IPS-18a (cell line): ENCODE results near the gene CCNE1.

ENCODE experiments used
- H3K27ac ChIP-seq: one replicate; pipeline ENCODE4 v1.5.1; 2013; ENCODE audit warnings: low read length
- H3K27me3 ChIP-seq: one replicate; pipeline ENCODE4 v1.6.1; 2013; ENCODE audit warnings: mild to moderate bottlenecking, low read length; ENCODE audit not compliant: control insufficient read depth, insufficient read depth
- H3K36me3 ChIP-seq: one replicate; pipeline ENCODE4 v1.6.1; 2013; ENCODE audit warnings: low read depth, low read length; ENCODE audit not compliant: control insufficient read depth
- H3K4me1 ChIP-seq: one replicate; pipeline ENCODE4 v1.6.1; 2013; ENCODE audit warnings: low read depth, low read length; ENCODE audit not compliant: control insufficient read depth
- H3K4me3 ChIP-seq: one replicate; pipeline ENCODE4 v1.5.1; 2013; ENCODE audit warnings: low read length
- H3K9ac ChIP-seq: one replicate; pipeline ENCODE4 v1.6.1; 2013; ENCODE audit warnings: mild to moderate bottlenecking, low read length, moderate library complexity
- H3K9me3 ChIP-seq: one replicate; pipeline ENCODE4 v1.6.1; 2013; ENCODE audit warnings: low read depth, low read length; ENCODE audit not compliant: control insufficient read depth

CCNE1 gene

DNA sequence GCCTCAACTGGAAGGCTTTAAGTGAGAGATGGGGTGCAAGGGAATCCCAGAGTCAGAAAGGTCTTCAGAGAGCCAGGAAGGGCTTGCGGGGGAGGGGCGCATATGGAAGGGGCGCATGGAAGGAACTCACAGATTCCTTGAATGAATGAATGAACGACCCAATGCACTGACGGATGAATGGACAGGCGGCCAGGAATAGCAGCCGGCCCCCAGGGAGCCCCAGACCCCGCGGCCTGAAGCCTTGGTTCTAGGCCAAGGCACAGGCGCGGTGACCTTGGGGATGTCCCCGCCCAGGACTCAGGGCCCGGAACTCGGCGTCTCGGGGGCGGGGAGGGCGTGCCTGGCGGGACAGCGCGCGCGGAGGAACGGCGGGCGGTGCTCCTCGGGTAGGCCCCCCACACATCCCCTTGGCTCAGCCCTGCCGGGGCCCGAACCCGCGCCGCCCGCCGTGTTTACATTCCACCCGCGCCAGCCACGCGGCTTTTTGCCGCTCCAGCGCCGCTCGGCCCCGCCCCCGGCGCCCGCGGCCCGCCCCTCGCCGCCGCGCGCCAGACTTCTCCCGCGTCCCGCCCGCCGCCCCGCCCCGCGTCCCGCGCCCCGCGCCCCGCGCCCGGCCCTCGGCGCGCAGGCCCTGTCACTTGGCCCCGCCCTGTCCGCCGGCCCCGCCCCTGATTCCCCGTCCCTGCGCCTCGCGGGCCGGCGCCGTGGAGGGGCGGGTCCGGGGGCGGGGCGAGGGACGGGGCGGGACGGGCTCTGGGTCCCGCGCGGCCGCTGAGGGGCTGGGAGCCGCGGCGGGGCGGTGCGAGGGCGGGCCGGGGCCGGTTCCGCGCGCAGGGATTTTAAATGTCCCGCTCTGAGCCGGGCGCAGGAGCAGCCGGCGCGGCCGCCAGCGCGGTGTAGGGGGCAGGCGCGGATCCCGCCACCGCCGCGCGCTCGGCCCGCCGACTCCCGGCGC, at the start of gene CCNE1:
Gene CCNE1, plus strand, starts transcription at position 867 of the 955 bp plus-strand sequence. CDS start 565 bp downstream, outside the sequence.
- no peaks in the 10 kb centered on the region for H3K9me3 ChIP-seq
- no peak within 1 kb of the TSS for H3K27ac ChIP-seq
- peaks cover 3% of the 10 kb centered on the region for H3K4me1 ChIP-seq
- peak within 1 kb of the TSS; percentile 65 for H3K4me3 ChIP-seq
- H3K36me3 ChIP-seq: peaks cover 10% of the 10 kb centered on the region
- H3K27me3 ChIP-seq: peaks cover 8% of the 10 kb centered on the region
- H3K9ac ChIP-seq: peak within 1 kb of the TSS; percentile 58

DNA sequence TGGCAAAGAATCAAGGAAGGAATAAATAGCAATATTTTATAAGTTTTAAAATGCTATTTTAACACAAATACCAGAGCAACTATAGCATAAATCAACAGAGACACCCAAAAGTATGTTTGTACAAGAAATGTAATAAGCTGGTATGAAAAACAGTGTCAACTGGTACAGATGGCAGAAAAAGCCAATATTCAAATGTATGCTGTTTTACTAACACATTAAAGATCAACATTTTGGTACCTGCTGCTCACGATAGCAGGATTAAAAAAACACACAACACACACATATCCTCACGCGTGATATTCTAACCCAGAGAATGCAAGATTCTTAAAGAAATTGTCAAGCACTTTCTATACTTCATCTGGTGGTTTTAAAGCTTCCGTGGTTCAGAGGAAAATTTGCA, 48.6 kb upstream of the CCNE1 start:
- H3K4me3 ChIP-seq: no peak overlapping the region
- H3K36me3 ChIP-seq: no peaks in the 10 kb centered on the region
- H3K9me3 ChIP-seq: no peaks in the 10 kb centered on the region
- no peaks in the 10 kb centered on the region for H3K4me1 ChIP-seq
- no peaks in the 10 kb centered on the region for H3K27me3 ChIP-seq
- no peak overlapping the region for H3K9ac ChIP-seq
- H3K27ac ChIP-seq: no peak overlapping the region

GRCh38 chr19:29764361-29764760, 47.4 kb upstream of the CCNE1 start:
- no peak overlapping the region for H3K9ac ChIP-seq
- no peaks in the 10 kb centered on the region for H3K4me1 ChIP-seq
- no peaks in the 10 kb centered on the region for H3K36me3 ChIP-seq
- no peak overlapping the region for H3K27ac ChIP-seq
- no peaks in the 10 kb centered on the region for H3K9me3 ChIP-seq
- H3K4me3 ChIP-seq: no peak overlapping the region
- no peaks in the 10 kb centered on the region for H3K27me3 ChIP-seq

DNA sequence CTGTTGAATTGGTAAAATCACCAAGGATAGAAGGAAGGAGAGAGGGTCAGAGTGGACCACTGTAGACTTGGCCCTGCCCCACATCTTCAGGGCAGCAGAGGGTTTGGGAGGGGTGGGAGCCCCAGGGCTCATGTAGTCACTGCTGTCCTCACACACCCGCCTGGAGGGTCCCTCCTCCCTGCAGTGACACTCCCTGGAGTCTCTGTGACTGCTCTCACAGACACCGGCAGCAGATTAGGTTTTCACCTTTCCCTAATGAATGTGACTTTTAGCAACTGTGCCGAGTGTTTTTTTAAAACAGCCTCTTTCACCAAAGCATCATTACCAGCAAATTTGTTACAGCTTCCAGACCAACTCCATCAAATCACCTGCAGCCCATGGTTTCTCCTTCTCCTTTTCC, 45.7 kb upstream of the CCNE1 start:
- H3K27me3 ChIP-seq: no peaks in the 10 kb centered on the region
- H3K4me3 ChIP-seq: no peak overlapping the region
- no peaks in the 10 kb centered on the region for H3K9me3 ChIP-seq
- H3K4me1 ChIP-seq: no peaks in the 10 kb centered on the region
- no peaks in the 10 kb centered on the region for H3K36me3 ChIP-seq
- H3K27ac ChIP-seq: no peak overlapping the region
- no peak overlapping the region for H3K9ac ChIP-seq

DNA sequence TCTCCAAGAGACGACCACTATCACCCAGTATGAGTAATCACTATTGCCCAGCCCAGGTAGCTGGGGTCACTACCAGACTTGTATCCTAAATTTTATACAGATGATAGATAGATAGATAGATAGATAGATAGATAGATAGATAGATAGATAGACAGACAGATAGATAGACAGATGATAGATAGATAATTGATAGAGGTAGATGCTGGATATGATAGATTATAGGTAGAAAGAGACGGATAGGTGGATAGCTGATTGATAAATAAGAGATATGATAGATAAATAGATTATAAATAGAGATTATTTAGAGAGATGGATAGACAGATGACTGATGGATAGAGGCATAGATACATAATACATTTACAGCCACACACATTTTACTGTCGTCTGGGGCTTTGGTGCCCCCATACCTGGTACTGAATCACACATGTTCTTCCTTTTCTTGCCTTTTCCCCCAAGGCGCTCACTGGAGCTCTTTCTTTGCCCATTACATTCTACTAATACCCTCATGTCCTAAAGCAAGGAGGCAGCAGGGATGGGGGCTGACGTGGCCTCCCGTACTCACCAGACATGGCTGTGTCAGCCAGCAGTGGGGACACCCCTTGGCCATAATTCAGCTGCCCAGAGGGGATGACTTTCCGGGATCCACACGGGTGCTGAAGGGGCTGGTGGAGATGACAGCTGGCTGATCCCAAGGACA, 44.6 kb upstream of the CCNE1 start:
- H3K9ac ChIP-seq: no peak overlapping the region
- H3K36me3 ChIP-seq: no peaks in the 10 kb centered on the region
- H3K4me1 ChIP-seq: no peaks in the 10 kb centered on the region
- H3K27me3 ChIP-seq: no peaks in the 10 kb centered on the region
- no peak overlapping the region for H3K27ac ChIP-seq
- no peak overlapping the region for H3K4me3 ChIP-seq
- no peaks in the 10 kb centered on the region for H3K9me3 ChIP-seq

- H3K27me3 ChIP-seq: no peaks in the 10 kb centered on the region
- H3K9me3 ChIP-seq: no peaks in the 10 kb centered on the region
- H3K9ac ChIP-seq: no peak overlapping the region
- H3K36me3 ChIP-seq: no peaks in the 10 kb centered on the region
- no peak overlapping the region for H3K27ac ChIP-seq
- no peak overlapping the region for H3K4me3 ChIP-seq
- no peaks in the 10 kb centered on the region for H3K4me1 ChIP-seq
Observed at GRCh38 chr19:29768166-29768565, 43.6 kb upstream of the CCNE1 start.

DNA sequence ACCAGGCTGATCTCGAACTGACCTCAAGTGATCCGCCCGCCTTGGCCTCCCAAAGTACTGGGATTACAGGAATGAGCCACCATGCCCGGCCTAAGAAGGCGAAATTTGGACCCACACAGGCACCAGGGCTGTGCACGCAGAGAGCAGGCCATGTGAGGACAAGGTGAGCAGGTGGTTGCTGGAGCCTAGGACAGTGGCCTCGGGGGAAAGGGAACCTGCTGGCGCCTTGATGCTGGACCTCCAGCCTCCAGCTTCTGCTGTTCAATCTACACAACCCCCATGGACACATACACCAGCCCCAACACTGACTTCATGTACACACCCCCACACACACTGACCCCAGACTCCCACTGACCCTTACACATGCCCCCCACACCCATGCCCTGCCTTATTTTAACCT, 41.8 kb upstream of the CCNE1 start:
- Histone ChIP-seq H3K36me3 (no peaks in the 10 kb centered on the region), H3K27ac (no peak overlapping the region), H3K4me1 (no peaks in the 10 kb centered on the region), H3K9me3 (no peaks in the 10 kb centered on the region), H3K4me3 (no peak overlapping the region), H3K27me3 (no peaks in the 10 kb centered on the region), H3K9ac (no peak overlapping the region)

DNA sequence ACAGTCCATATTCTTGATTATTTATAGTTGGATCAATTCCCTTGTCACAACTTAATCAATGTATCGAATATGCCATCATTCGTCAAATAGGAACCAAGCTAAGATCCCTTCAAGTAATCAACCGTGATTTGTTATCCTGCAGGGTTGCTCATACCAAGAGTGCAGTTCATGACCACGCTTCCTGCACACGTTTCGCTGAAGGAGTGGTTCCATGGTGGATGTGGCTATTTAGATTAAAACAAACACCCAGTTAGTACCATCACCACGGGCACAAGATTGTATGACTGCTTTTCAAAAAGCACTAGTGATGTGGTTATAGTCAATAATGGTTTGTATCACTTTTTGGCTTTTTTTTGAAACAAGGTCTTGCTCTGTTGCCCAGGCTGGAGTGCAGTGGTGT, 41.1 kb upstream of the CCNE1 start:
- Histone ChIP-seq H3K4me1 (no peaks in the 10 kb centered on the region), H3K27ac (no peak overlapping the region), H3K9me3 (no peaks in the 10 kb centered on the region), H3K4me3 (no peak overlapping the region), H3K9ac (no peak overlapping the region), H3K36me3 (no peaks in the 10 kb centered on the region), H3K27me3 (no peaks in the 10 kb centered on the region)

- Histone ChIP-seq H3K9me3 (no peaks in the 10 kb centered on the region), H3K36me3 (no peaks in the 10 kb centered on the region), H3K4me1 (no peaks in the 10 kb centered on the region), H3K27ac (no peak overlapping the region), H3K27me3 (no peaks in the 10 kb centered on the region), H3K4me3 (no peak overlapping the region), H3K9ac (no peak overlapping the region)
Observed at GRCh38 chr19:29771708-29772414, 39.9 kb upstream of the CCNE1 start.

DNA sequence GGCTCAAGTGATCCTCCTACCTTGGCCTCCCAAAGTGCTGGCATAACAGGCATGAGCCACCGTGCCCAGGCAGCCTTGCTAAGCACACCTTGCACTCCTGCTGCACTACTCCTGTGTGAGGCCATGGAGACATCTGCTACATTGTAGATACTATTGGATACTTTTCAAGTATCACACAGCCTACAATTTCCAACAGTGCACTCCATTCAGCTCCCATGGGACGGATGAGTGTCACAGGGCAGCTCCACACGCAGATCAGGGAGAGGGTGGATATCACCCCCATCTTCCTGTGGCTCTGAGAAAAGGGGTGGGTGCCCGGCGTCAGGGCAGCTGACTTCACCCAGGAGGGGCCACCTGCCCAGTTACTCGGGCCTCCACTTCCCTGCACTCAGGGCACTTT, 39.1 kb upstream of the CCNE1 start:
- Histone ChIP-seq H3K27me3 (no peaks in the 10 kb centered on the region), H3K4me1 (no peaks in the 10 kb centered on the region), H3K36me3 (no peaks in the 10 kb centered on the region), H3K27ac (no peak overlapping the region), H3K9ac (no peak overlapping the region), H3K9me3 (no peaks in the 10 kb centered on the region), H3K4me3 (no peak overlapping the region)

- Histone ChIP-seq H3K27me3 (no peaks in the 10 kb centered on the region), H3K27ac (no peak overlapping the region), H3K4me3 (no peak overlapping the region), H3K9ac (no peak overlapping the region), H3K36me3 (no peaks in the 10 kb centered on the region), H3K9me3 (no peaks in the 10 kb centered on the region), H3K4me1 (no peaks in the 10 kb centered on the region)
Observed at GRCh38 chr19:29773141-29773540, 38.6 kb upstream of the CCNE1 start.
